Measurements from ENCODE around the gene DUSP16.
"Not testable (repeated sequence)": the region's sequence is repeated elsewhere in the genome, so short reads cannot be mapped to it uniquely, and the experiment has no call there.

DNA sequence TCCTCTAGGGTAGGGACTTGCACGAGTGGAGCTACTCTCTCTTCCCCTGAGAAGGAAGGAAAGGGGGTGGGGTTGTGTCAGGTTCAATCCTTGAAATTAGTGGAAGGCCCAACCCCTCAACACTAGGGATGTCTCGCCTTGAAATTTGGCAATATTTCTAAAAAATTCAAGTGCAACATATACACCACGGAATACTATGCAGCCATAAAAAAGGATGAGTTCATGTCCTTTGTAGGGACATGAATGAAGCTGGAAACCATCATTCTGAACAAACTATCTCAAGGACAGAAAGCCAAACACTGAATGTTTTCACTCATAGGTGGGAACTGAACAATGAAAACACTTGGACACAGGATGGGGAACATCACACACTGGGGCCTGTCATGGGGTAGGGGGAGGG, 33.9 kb upstream of the DUSP16 start:
- not testable (repeated sequence) for TF ChIP-seq ZNF219 (CRISPR knock-in tag; IDR thresholded peaks at IDR 0.05; ENCODE audit: borderline replicate concordance); ELF4 (CRISPR knock-in tag; IDR thresholded peaks at IDR 0.05; ENCODE audit: low read depth); ESRRA (CRISPR knock-in tag; IDR thresholded peaks at IDR 0.05; ENCODE audit: borderline replicate concordance); NFYB (CRISPR knock-in tag; conservative IDR thresholded peaks at IDR 0.05; ENCODE audit: low read depth)
- TF ChIP-seq, protein P1, sequence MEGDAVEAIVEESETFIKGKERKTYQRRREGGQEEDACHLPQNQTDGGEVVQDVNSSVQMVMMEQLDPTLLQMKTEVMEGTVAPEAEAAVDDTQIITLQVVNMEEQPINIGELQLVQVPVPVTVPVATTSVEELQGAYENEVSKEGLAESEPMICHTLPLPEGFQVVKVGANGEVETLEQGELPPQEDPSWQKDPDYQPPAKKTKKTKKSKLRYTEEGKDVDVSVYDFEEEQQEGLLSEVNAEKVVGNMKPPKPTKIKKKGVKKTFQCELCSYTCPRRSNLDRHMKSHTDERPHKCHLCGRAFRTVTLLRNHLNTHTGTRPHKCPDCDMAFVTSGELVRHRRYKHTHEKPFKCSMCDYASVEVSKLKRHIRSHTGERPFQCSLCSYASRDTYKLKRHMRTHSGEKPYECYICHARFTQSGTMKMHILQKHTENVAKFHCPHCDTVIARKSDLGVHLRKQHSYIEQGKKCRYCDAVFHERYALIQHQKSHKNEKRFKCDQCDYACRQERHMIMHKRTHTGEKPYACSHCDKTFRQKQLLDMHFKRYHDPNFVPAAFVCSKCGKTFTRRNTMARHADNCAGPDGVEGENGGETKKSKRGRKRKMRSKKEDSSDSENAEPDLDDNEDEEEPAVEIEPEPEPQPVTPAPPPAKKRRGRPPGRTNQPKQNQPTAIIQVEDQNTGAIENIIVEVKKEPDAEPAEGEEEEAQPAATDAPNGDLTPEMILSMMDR (IDR thresholded peaks at IDR 0.05), result not testable (repeated sequence)

All from WTC11 (cell line).